ENCODE data around the gene MTFR2. TPM values are rescaled to one million over a fixed set of nuclear protein-coding genes. Genes with fewer than 3 reads are reported as not detected.

Gene MTFR2
- total and polyA plus RNA-seq, 2 of the 13 experiments (the other 11 are each of a cell fraction or from before 2014, with no cell fraction given) = 6.7 to 10.7 TPM

DNA sequence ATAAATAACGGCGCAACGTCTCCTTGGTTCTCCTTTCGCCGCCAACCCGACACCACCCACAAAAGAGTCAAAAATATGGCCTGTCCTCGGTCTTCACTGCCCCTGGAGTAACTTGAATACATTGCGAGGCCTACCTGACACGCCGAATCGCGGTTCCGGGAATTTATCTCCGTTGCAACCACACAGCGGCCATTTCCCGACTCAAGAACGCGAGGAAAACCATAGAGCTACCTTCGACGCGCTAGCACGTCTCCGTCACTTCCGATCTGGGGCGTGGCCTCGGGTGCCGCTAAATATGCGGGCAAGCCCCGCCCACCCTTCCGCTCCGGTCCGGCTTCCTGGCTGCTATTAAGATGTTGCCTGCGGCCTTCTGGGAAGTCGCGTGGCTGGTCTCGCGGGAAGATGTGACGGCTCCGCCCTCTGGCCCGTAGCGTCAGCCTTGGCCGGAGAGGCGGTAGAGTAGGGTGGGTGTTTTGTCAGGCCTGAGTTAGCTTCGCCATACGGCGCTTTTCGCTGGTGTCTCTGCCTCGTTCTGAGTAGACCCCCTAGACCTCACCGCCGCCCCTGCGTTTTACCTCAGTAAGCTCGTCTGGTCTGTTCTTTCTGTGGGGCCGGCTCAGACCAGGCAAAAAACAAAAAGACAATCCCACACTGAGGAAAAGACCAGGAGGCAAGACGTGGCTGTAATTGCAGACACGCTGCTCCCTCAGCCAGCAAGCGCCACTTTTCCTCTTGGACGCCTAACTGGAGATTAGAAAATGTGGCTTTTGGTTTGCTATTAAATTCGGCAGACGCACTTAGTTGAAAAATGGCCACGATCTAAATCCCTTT is 39.7 kb upstream of the MTFR2 start, which contains the start of gene BCLAF1 (continued):
- TF ChIP-seq SKIL (CRISPR knock-in tag; IDR thresholded peaks at IDR 0.05; ENCODE audit: borderline replicate concordance) (no peak), ZNF746 (CRISPR knock-in tag; IDR thresholded peaks at IDR 0.05) (no peak; the same call in 1 of the 2 replicates), ZMYM2 (CRISPR knock-in tag; IDR thresholded peaks at IDR 0.05) (peak; percentile 72; the same call in 1 of the 2 replicates), XBP1 (CRISPR knock-in tag; IDR thresholded peaks at IDR 0.05) (no peak), TCF12 (IDR thresholded peaks at IDR 0.05) (no peak), TCF12 (CRISPR knock-in tag; IDR thresholded peaks at IDR 0.05) (no peak), ZNF720 (CRISPR knock-in tag; IDR thresholded peaks at IDR 0.05) (0 out of 2 replicates have a peak, but pooled peaks have one; percentile 44), ZNF382 (CRISPR knock-in tag; IDR thresholded peaks at IDR 0.05; ENCODE audit: borderline replicate concordance) (no peak), SMARCE1 (IDR thresholded peaks at IDR 0.05; ENCODE audit: borderline replicate concordance) (no peak), RERE (CRISPR knock-in tag; IDR thresholded peaks at IDR 0.05; ENCODE audit: low read depth) (peak; percentile 22), IRF9 (CRISPR knock-in tag; IDR thresholded peaks at IDR 0.05; ENCODE audit: borderline replicate concordance) (peak; percentile 89)
- TF ChIP-seq, protein P1, sequence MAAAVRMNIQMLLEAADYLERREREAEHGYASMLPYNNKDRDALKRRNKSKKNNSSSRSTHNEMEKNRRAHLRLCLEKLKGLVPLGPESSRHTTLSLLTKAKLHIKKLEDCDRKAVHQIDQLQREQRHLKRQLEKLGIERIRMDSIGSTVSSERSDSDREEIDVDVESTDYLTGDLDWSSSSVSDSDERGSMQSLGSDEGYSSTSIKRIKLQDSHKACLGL (CRISPR knock-in tag; IDR thresholded peaks at IDR 0.05) = peak; percentile 67
- TF ChIP-seq, protein P2, sequence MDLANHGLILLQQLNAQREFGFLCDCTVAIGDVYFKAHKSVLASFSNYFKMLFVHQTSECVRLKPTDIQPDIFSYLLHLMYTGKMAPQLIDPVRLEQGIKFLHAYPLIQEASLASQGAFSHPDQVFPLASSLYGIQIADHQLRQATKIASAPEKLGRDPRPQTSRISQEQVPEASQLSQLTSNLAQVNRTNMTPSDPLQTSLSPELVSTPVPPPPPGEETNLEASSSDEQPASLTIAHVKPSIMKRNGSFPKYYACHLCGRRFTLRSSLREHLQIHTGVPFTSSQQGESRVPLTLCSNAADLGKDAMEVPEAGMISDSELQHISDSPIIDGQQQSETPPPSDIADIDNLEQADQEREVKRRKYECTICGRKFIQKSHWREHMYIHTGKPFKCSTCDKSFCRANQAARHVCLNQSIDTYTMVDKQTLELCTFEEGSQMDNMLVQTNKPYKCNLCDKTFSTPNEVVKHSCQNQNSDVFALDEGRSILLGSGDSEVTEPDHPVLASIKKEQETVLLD (CRISPR knock-in tag; IDR thresholded peaks at IDR 0.05; ENCODE audit: low read depth) = peak; percentile 86
- TF ChIP-seq, protein P3, sequence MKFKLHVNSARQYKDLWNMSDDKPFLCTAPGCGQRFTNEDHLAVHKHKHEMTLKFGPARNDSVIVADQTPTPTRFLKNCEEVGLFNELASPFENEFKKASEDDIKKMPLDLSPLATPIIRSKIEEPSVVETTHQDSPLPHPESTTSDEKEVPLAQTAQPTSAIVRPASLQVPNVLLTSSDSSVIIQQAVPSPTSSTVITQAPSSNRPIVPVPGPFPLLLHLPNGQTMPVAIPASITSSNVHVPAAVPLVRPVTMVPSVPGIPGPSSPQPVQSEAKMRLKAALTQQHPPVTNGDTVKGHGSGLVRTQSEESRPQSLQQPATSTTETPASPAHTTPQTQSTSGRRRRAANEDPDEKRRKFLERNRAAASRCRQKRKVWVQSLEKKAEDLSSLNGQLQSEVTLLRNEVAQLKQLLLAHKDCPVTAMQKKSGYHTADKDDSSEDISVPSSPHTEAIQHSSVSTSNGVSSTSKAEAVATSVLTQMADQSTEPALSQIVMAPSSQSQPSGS (CRISPR knock-in tag; IDR thresholded peaks at IDR 0.05) = peak; percentile 94

All from HepG2 (cell line).